C4-2B (cell line): ENCODE measurements around the gene SLC8A1.

Experiments used
- CTCF ChIP-seq: fragments of 450-650 bp; conservative IDR thresholded peaks from 2 replicates; pipeline ENCODE4 v1.5.1; 2017; ENCODE audit warnings: mild to moderate bottlenecking
- ZFX ChIP-seq: fragments of 450-650 bp; IDR thresholded peaks from 2 replicates; pipeline ENCODE4 v1.6.1; 2017

GRCh38 chr2:40401896-40402295 is 50.0 kb downstream of the SLC8A1 start:
- no peak for TF ChIP-seq CTCF
- no peak for TF ChIP-seq ZFX
